Heart left ventricle (tissue), 16 donors: Measurements from ENCODE around the gene RPTOR. TPM values are rescaled to one million over a fixed set of nuclear protein-coding genes. Genes with fewer than 3 reads are reported as not detected.

Source experiments
- ATAC-seq, 4 donors: fragments of 200-7000 bp; cut with Tn5 transposase; one replicate each; pipeline ENCODE4 v1.9.1; 2020 to 2022; ENCODE audit warnings: moderate library complexity in 4 of 4, mild to moderate bottlenecking in 3 of 4, moderate number of reproducible peaks in 1 of 4
- DNase-seq, 5 donors: peaks; one replicate each; pipeline ENCODE4 v3.0.0-alpha.2; 2020
- H3K27ac ChIP-seq, 12 donors: fragments of 200-600 bp; sonication (generic) in 4 of 12; one replicate each; pipeline versions ENCODE4 v1.5.0 to v1.8.0; 2016 to 2022; ENCODE audit warnings: mild to moderate bottlenecking in 2 of 12
- H3K27me3 ChIP-seq, 9 donors: fragments of 200-600 bp; sonication (generic) in 2 of 9; one replicate each; pipeline versions ENCODE4 v1.5.1 to v1.8.0; 2016 to 2022; ENCODE audit warnings: mild to moderate bottlenecking in 3 of 9
- H3K36me3 ChIP-seq, 9 donors: fragments of 200-600 bp; sonication (generic) in 2 of 9; one replicate each; pipeline versions ENCODE4 v1.5.0 to v1.8.0; 2018 to 2022; ENCODE audit warnings: mild to moderate bottlenecking in 2 of 9
- H3K4me1 ChIP-seq, 12 donors: fragments of 200-600 bp; sonication (generic) in 4 of 12; one replicate each; pipeline versions ENCODE4 v1.5.0 to v1.8.0; 2016 to 2022; ENCODE audit warnings: mild to moderate bottlenecking in 3 of 12
- H3K4me3 ChIP-seq, 12 donors: fragments of 200-600 bp; sonication (generic) in 4 of 12; one replicate each; pipeline versions ENCODE4 v1.5.0 to v1.8.0; 2017 to 2022; ENCODE audit warnings: mild to moderate bottlenecking in 9 of 12, moderate library complexity in 4 of 12
- H3K9me3 ChIP-seq, 12 donors: fragments of 200-600 bp; sonication (generic) in 4 of 12; one replicate each; pipeline versions ENCODE4 v1.5.0 to v1.8.0; 2016 to 2022; ENCODE audit warnings: mild to moderate bottlenecking in 1 of 12
- POLR2A ChIP-seq, 2 donors: fragments of 450-650 bp; IDR thresholded peaks; one replicate each; pipeline ENCODE4 v1.6.1; 2017; ENCODE audit warnings: antibody characterized with exemption in 2 of 2, mild to moderate bottlenecking in 2 of 2, moderate library complexity in 2 of 2
- WGBS, 4 donors: extraction: QIAGEN DNeasy Blood & Tissue Kit in 2 of 4; methylation state at CpG; one replicate each; pipeline versions ENCODE4 v1.1.5 to v1.1.7; 2013 to 2018; 5-methylcytosine and 5-hydroxymethylcytosine counted together
- intact Hi-C, 10 donors: fragments of 100-400 bp; cut with DNase I; formaldehyde crosslinking; loops; one replicate each; pipeline versions ENCODE4 v1.11.1 to v1.14.2; 2022
- polyA plus RNA-seq, 2 donors: library from polyadenylated mRNA; stranded (reverse); fragments of 200-250 nt; gene quantifications; one replicate each; pipeline ENCODE4 v1.2.3, GENCODE V29; 2013
- total RNA-seq, 9 donors: library from RNA; depleted of rRNA in 2 of 9; stranded (reverse); fragments of >200 nt in 2 of 9; fragmentation: NEBNext Ultra II Directional in 3 of 9; extraction: Animal tissue kit (Norgen Biotek cat#: 25700) in 3 of 9; gene quantifications; one replicate each; pipeline versions ENCODE4 v1.1.0 to v1.2.4, GENCODE V29; 2016 to 2023
- TF ChIP-seq, protein P1 (sequence below), 12 donors: fragments of 200-600 bp; sonication (generic) in 4 of 12; IDR thresholded peaks; one replicate each; pipeline versions ENCODE4 v1.5.0 to v1.8.0; 2018 to 2022; ENCODE audit warnings: antibody characterized with exemption in 12 of 12, mild to moderate bottlenecking in 5 of 12
- donor health status: ischemic (EF 13 %, LVEDD 7.1; RV severe dilation, severe dysfunction).
- donor health status: healthy with polysubstance abuse.
- donor health status: DM: no; HTN: yes; CAD: no.
- donor health status: DM: no; HTN: no; CAD: no.
- donor health status: ischemic (EF 25% LVEDD 6.9; RV normal size, moderate dysfunction).
- donor health status: ischemic (EF 25% LVEDD 5.7; RV mildly dilated, moderate dysfunction).
- donor health status: healthy.
- donor health status: DM: yes; HTN: yes; CAD: no.
- donor health status: ischemic (EF 35%, LVEDD 5.7; RV mildly dilated, moderate dysfunction).
- donor health status: nonischemic (EF 11% LVEDD 7.7; RV severe dilation, severe dysfunction).
- donor health status: DM: yes; HTN: yes; CAD: no.
- donor health status: PGD.
- donor health status: ischemic (EF 29% LVEDD 5.4; RV normal size, mild dysfunction).
- donor health status: nonischemic (EF 23%, LVEDD 6.1; RV moderate dilation, normal function).

Gene RPTOR
- total and polyA plus RNA-seq, 11 donors: 14.7 to 31.7 (median 26.0) TPM

DNA sequence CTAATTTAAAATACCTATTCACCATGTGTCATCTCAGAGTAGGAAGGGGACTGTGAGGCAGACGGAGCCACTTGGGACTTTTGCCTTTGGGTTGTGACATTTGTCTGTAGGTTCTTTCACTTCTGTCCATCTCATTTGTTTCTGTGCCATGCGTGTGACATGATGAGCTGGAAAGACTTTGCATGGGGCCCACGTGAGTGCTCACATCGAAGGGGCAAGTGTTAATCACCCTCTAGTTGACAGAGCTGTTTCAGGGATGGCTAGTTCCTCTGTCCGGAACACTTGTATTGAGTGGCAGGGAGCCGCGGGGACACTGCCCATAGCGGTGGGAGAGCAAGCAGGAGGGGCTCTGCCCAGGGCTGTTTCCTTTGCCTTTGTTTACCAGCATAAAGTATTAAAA lies 112.0 kb downstream of the RPTOR start:
- no peak for ATAC-seq

DNA sequence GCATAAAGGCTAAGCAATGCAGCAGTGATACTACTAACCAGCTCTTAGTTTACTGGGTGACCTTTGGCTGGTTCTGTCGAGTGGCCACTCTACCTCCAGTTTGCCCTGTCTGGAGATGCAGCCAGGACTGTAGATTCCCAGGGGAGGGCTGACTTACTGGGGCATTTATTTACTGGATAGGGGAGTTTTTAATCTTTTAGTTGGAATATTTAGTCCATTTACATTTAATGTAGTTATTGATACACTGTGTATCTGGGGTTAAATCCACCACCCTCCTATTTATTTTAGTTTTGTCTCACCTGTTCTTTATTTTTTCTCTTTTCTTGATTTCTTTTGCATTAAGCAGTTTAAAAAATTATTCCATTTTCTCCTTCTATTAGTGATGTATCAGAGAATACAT lies 112.9 kb downstream of the RPTOR start:
- H3K4me1 ChIP-seq: no peaks in the 10 kb centered on the region
- H3K27ac ChIP-seq: no peak overlapping the region
- ATAC-seq (no peak), DNase-seq (no peak)
- H3K9me3 ChIP-seq: peaks cover 0 to 20% (median 7%) of the 10 kb centered on the region in 12 donors
- TF ChIP-seq, protein P1, sequence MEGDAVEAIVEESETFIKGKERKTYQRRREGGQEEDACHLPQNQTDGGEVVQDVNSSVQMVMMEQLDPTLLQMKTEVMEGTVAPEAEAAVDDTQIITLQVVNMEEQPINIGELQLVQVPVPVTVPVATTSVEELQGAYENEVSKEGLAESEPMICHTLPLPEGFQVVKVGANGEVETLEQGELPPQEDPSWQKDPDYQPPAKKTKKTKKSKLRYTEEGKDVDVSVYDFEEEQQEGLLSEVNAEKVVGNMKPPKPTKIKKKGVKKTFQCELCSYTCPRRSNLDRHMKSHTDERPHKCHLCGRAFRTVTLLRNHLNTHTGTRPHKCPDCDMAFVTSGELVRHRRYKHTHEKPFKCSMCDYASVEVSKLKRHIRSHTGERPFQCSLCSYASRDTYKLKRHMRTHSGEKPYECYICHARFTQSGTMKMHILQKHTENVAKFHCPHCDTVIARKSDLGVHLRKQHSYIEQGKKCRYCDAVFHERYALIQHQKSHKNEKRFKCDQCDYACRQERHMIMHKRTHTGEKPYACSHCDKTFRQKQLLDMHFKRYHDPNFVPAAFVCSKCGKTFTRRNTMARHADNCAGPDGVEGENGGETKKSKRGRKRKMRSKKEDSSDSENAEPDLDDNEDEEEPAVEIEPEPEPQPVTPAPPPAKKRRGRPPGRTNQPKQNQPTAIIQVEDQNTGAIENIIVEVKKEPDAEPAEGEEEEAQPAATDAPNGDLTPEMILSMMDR (IDR thresholded peaks at IDR 0.05): no peak
- no peak for TF ChIP-seq POLR2A (IDR thresholded peaks at IDR 0.05)
- intact Hi-C loops: loop anchor here in 1 of 10 donors (10.0 kb wide), 1 partner anchor 233 kb away; no protein-coding TSS in a partner anchor
- no peaks in the 10 kb centered on the region for H3K27me3 ChIP-seq
- 75 to 90% (median 86%) methylated on average over 1 of the region's 1 CpG for WGBS, 4 donors
- H3K4me3 ChIP-seq: no peak overlapping the region
- no peaks in the 10 kb centered on the region for H3K36me3 ChIP-seq

More for the DNA sequence above, 112.0 kb downstream of the RPTOR start:
- Histone ChIP-seq H3K9me3 (peaks cover 0 to 20% (median 7%) of the 10 kb centered on the region in 12 donors), H3K4me1 (no peaks in the 10 kb centered on the region), H3K36me3 (no peaks in the 10 kb centered on the region), H3K27ac (no peak overlapping the region), H3K27me3 (no peaks in the 10 kb centered on the region), H3K4me3 (no peak overlapping the region)
- intact Hi-C loops: loop anchor here in 1 of 10 donors (10.0 kb wide), 1 partner anchor 232 kb away; no protein-coding TSS in a partner anchor
- DNase-seq: no peak
- WGBS, 4 donors: 73 to 84% (median 76%) methylated on average over 8 of the region's 8 CpGs
- TF ChIP-seq POLR2A (IDR thresholded peaks at IDR 0.05): no peak
- TF ChIP-seq, protein P1 (IDR thresholded peaks at IDR 0.05): no peak

DNA sequence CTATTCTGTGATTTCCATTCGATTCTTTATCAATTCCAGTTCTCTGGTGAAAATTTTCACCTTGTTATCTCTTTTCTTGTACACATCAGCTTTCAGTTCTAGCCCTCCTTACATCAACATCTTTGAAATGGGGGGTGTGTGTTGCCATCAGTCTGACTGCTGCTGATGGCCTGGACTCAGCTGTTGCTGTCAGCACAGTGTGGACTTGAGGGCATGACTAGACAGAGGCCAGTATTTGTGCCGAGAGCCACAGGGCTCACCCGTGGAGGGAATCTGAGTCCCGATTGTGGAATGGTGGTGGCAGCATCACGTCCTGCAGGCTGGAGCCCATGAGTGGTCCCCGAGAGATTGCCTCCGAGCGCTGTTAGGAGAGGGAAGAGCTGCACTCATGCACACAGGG lies 114.2 kb downstream of the RPTOR start:
- no peak overlapping the region for H3K27ac ChIP-seq
- H3K4me3 ChIP-seq: no peak overlapping the region
- WGBS, 4 donors: 80 to 94% (median 91%) methylated on average over 7 to 8 of the region's 8 CpGs
- no peaks in the 10 kb centered on the region for H3K27me3 ChIP-seq
- TF ChIP-seq, protein P1 (IDR thresholded peaks at IDR 0.05): no peak
- no peak for TF ChIP-seq POLR2A (IDR thresholded peaks at IDR 0.05)
- no peak for DNase-seq
- intact Hi-C loops: loop anchor here in 1 of 10 donors (10.0 kb wide), 1 partner anchor 234 kb away; no protein-coding TSS in a partner anchor
- peaks cover 0 to 20% (median 7%) of the 10 kb centered on the region in 12 donors for H3K9me3 ChIP-seq
- H3K36me3 ChIP-seq: no peaks in the 10 kb centered on the region
- no peak for ATAC-seq
- peaks cover 0 to 3% (median 0%) of the 10 kb centered on the region in 12 donors for H3K4me1 ChIP-seq

DNA sequence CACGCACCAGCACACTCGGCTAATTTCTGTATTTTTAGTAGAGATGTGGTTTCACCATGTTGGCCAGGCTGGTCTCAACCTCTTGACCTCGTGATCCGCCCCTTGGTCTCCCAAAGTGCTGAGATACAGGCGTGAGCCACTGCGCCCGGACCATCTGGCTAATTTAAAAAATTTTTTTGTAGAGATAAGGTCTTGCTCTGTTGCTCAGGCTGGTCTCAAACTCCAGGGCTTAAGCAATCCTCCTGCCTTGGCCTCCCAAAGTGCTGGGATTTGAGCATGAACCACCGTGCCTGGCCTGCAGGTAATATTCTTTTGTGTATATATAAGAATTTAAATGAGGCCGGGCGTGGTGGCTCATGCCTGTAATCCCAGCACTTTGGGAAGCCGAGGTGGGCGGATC lies 115.0 kb downstream of the RPTOR start:
- Histone ChIP-seq H3K27me3 (no peaks in the 10 kb centered on the region), H3K9me3 (peaks cover 0 to 16% (median 7%) of the 10 kb centered on the region in 12 donors), H3K36me3 (no peaks in the 10 kb centered on the region), H3K4me1 (peaks cover 0 to 10% (median 2%) of the 10 kb centered on the region in 12 donors), H3K4me3 (no peak overlapping the region), H3K27ac (no peak overlapping the region)
- ATAC-seq (no peak), DNase-seq (no peak)
- 94 to 97% (median 96%) methylated on average over 12 of the region's 12 CpGs for WGBS, 4 donors
- intact Hi-C loops: loop anchor here in 1 of 10 donors (10.0 kb wide), 1 partner anchor 235 kb away; no protein-coding TSS in a partner anchor
- TF ChIP-seq, protein P1 (IDR thresholded peaks at IDR 0.05): no peak
- no peak for TF ChIP-seq POLR2A (IDR thresholded peaks at IDR 0.05)
